NOMO-1 treated with DMSO at 0.1 percent for 48 hours (cell line): Measurements from ENCODE around the gene OR5AC2.

Source experiments
- DNase-seq: peaks from one replicate; lab custom pipeline; 2025; ENCODE audit not compliant: unreplicated experiment; lab: John Stamatoyannopoulos, UW

OR5AC2 gene

GRCh38 chr3:98086873-98087272 is at the start of gene OR5AC2:
Gene OR5AC2 (plus strand): TSS chr3:98087173. CDS start chr3:98087173, 0 bp downstream.
- no peak for DNase-seq

GRCh38 chr3:98038286-98038685 is 48.7 kb upstream of the OR5AC2 start:
- no peak for DNase-seq

- no peak for DNase-seq
Measured at GRCh38 chr3:98038876-98039275, 48.1 kb upstream of the OR5AC2 start.

GRCh38 chr3:98039322-98040024 is 47.5 kb upstream of the OR5AC2 start:
- DNase-seq: peak; percentile 89

GRCh38 chr3:98041350-98041749 is 45.6 kb upstream of the OR5AC2 start:
- DNase-seq: no peak

GRCh38 chr3:98048586-98048985 is 38.4 kb upstream of the OR5AC2 start:
- DNase-seq: peak; percentile 88

- no peak for DNase-seq
Measured at GRCh38 chr3:98049271-98049670, 37.7 kb upstream of the OR5AC2 start.

- DNase-seq: no peak
Measured at GRCh38 chr3:98056035-98056434, 30.9 kb upstream of the OR5AC2 start.

- no peak for DNase-seq
Measured at GRCh38 chr3:98057631-98058030, 29.3 kb upstream of the OR5AC2 start.

GRCh38 chr3:98058244-98058960 is 28.6 kb upstream of the OR5AC2 start:
- peak; percentile 28 for DNase-seq

- DNase-seq: no peak
Measured at GRCh38 chr3:98068824-98069223, 18.1 kb upstream of the OR5AC2 start.

- DNase-seq: no peak
Measured at GRCh38 chr3:98070840-98071239, 16.1 kb upstream of the OR5AC2 start.

GRCh38 chr3:98073486-98073885 is 13.5 kb upstream of the OR5AC2 start:
- no peak for DNase-seq

GRCh38 chr3:98095882-98096281 is 8.9 kb downstream of the OR5AC2 start:
- no peak for DNase-seq

- DNase-seq: no peak
Measured at GRCh38 chr3:98099848-98100247, 12.9 kb downstream of the OR5AC2 start.

GRCh38 chr3:98108162-98108561 is 21.2 kb downstream of the OR5AC2 start:
- no peak for DNase-seq

- DNase-seq: no peak
Measured at GRCh38 chr3:98109807-98110549, 23.0 kb downstream of the OR5AC2 start.

- no peak for DNase-seq
Measured at GRCh38 chr3:98110550-98110908, 23.6 kb downstream of the OR5AC2 start.

GRCh38 chr3:98114264-98114663 is 27.3 kb downstream of the OR5AC2 start:
- no peak for DNase-seq

GRCh38 chr3:98115717-98116116 is 28.7 kb downstream of the OR5AC2 start:
- DNase-seq: no peak

GRCh38 chr3:98130421-98130820 is 43.4 kb downstream of the OR5AC2 start, which contains the start of gene OR5H1:
Gene OR5H1 (plus strand): TSS chr3:98130721. CDS start chr3:98132698, 1,977 bp downstream.
- no peak for DNase-seq

- no peak for DNase-seq
Measured at GRCh38 chr3:98136631-98137030, 49.7 kb downstream of the OR5AC2 start.
